GDM1 (cell line): ENCODE results near the gene ATP6V1B1.

Experiments
- DNase-seq: peaks from one replicate; lab custom pipeline; 2025; lab: John Stamatoyannopoulos, UW

The ATP6V1B1 gene

GRCh38 chr2:70935468-70936164, at the start of gene ATP6V1B1:
TSS of gene ATP6V1B1 (plus strand) at chr2:70935900. CDS start at chr2:70935955, 55 bp downstream.
- DNase-seq: no peak

DNA sequence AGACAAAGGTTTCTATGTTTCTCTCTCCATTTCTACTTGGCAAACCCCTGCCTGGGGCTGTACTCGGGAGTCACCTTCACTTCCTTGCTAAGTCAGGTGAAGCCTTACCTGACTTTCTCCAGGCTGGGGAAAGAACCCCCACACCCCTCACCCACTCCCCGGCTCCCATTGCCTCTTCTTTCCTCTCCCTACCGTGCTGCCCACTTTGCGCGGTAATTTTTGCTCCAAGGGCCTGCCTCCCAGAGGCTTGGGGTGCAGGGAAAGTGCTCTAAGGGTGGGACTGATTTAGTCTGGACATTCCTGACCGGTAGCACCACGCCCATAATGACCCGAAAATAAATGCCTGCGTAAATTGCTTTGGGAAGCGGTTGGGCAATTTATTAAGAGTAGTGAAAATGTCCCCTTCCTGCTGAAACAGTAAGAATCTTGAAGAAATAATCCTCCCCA, 49.1 kb upstream of the ATP6V1B1 start:
- DNase-seq: no peak

- no peak for DNase-seq
Measured at GRCh38 chr2:70887208-70887549, 48.5 kb upstream of the ATP6V1B1 start.

DNA sequence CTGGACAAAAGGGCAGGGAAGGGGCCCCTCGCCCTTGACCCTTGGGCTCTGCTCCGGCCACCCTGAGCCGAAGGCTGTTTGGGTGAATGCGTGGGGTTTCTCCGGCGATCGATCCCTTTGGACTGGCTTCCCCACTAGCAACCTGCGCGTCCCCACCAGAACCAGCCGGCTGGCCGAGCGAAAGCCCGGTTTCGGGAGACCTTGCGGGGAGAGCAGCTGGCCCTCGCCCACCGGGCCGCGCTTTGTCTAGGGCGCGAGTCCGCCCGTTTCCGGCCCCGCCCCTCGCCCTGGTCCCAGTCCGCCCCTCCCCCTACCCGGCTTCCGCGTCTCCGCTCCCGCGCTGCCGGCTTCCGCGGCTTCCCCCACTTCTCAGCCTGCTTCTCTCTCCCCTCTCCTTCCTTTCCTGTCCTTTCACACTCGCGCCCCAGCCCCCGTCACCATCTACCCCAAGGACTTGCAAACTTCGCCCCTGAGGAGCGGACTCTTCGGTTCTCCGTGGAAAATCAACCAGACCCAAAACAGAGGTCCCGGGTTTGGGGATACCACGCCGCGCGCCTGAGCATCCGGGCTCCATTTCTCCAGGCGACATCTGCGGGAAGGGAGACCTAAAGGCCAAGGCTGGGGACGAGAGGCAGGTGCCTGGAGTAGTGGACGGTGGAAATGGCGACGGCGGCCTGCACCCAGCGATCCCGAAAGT, 48.0 kb upstream of the ATP6V1B1 start:
- DNase-seq: no peak

GRCh38 chr2:70888366-70888922, 47.3 kb upstream of the ATP6V1B1 start:
- DNase-seq: no peak

DNA sequence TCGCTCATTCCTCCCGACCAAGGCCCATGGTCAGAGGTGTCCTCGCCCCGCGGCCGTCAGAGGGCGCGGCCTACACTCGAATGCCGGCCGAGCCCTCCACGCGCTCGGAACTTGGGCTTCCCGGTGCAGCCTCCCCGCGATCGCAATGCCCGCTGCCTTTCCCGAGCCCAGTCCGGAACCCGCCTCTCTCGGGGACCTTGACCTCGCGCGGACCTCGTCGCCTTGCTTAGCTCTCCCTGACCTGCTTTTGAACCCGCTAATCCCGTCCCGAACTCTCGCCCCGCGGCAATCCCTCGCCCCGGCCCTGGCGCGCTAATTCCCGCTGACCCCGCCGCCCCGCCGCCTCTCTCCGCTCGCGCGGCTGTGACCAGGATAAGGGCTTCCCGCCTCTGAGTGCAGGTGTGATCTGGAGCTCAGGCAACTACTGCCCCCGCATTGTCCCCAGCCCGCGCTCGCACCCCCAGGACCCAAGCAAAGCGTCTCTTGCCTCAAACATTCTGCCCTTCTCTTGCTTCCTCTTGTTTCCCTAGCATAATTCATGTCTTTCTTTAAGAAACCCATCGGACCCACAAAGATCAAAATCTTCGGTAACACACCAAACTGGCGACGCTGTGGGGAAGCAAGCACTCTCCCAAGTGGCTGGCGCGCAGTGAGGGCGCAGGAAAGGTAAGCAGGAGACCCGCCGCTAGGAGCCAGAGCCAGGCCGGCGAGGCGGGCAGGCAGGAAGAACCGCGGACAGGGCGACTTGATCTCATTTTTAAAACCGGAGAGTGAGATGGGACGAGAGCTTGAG, 46.6 kb upstream of the ATP6V1B1 start:
- DNase-seq: no peak

DNA sequence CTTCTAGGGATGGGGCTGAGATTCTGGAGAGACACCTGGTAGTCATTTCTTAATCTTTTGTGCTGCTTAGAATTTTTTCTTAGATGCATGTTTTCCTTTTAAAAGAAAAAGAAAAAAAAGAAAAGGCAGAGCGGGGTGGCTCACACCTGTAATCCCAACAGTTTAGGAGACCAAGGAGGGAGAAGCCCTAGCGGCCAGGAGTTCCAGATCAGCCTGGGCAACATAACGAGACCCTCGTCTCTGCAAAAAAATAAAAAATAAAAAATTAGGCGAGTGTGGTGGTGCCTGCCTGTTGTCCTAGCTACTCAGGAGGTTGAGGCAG, 46.0 kb upstream of the ATP6V1B1 start:
- DNase-seq: no peak

DNA sequence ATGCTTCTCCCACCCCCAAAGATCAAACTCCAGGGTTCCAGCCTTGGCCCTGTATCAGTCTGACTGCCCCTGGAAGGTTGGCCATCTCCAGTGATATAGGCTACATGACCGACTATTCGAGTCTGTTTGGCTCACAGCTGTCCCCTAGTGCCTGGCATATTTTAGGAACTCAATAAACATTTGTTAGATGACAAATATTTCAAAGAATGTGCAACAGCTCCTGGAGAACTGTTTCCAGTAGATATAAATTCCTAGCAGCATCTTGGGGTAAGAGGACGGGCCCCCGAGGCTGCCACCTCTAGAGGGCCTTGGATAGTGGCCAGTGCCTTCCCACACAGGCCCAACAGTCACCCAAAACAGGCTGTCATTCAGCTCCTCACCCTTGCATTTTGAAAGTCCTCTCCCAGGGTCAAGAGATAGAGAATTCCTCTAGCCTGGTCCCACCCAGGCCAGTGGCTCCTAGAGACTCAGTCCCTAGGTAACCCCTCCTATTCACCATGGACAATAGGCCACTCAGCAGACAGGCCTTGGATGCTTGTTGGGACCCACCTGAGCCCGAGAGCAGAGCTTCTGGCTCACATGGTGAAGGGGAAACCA, 45.1 kb upstream of the ATP6V1B1 start:
- DNase-seq: no peak

DNA sequence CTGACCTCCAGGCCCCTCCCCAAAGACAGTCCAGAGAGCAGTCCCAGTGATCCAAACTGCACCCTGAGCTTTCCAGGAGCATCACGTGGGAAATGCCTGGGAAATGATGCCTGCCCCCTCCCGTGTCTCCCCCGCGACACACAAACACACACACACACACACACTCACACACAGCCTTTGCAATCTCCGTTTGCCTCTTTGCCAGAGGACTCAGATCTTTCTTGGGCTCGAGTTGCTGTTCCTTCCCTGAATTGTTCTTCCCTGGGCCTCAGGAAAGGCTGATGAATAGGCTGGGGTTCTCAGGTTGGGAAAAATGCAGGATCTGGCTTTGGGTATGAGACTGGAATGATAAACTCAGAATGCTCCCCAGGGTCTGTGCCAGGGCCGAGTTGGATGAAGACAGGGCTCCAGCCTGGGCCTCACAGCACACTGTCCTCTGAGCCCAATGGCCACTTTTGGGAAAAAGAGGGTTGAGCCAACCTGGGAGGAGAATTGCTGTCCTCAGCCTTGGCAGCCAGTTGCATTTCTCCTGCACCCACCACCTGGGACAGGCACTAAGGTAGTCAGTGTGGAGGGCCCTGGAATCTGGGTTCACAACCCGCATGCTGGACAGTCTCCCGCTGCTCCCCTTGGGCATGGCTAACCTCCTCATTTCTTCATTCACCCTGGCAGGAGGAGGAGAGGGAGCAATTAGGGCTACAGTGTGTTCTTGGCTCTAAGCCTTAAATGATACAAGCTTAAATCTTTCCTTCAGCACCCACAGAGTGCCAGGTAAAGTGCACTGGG, 43.9 kb upstream of the ATP6V1B1 start:
- DNase-seq: no peak

- DNase-seq: no peak
Measured at GRCh38 chr2:70892750-70893149, 43.0 kb upstream of the ATP6V1B1 start.

DNA sequence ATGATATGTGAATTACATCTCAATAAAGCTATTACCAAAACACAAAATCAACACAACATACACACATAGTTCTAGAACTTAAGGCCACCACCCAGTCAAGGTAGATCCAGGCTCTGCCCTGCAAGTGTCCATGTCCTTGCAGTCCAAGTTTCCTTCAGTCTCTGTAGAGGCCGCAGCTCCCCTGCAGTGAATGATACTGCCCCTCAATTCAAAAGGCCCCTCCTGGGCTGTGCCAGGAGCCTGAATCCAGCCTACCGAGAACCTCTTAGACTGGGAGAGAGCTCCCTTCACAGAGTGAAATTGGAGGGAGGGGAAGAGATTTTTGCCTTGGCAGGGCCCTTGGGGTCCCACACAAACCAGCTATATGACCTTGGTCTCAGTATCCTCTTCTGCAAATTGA, 42.5 kb upstream of the ATP6V1B1 start:
- no peak for DNase-seq

DNA sequence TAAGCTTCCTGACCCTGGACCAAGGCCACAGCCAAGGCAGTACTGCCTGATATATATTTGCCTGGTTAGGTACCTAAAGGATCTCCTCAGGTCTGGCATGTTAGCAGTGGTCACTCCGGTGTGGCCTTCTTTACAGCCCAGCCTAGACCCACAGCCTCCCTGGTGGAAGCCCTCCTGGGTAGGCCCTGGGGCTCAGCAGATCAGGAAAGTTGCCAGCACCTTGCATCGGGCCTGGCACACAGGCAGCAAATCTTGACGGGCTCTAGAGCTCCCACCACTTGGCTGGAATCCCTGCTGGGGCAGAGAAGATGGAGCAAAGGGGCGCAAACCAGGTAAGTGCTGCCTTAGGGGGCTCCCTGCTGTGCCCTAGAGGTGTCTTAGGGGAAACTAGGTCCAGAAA, 40.9 kb upstream of the ATP6V1B1 start:
- DNase-seq: no peak

DNA sequence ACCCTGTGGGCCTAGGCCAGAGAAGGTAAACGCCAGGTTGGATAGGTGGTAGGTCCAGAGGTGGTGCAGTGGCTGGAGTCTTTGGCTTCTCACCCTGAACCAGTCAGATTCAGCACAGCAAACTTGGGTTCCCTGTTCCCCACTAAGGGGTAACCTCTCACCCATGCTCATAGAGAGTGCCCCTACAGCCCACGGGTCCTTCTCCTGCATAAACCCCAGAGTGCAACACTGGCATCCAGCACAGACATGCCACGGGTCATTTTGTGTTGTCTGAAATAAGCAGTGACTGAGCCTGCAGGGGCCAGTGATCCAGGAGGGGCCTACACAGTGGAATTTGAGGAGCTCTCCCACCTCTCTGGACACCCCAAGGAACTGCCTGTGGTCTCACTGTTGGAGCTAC, 40.5 kb upstream of the ATP6V1B1 start:
- no peak for DNase-seq

GRCh38 chr2:70895998-70896764, 39.5 kb upstream of the ATP6V1B1 start:
- no peak for DNase-seq

GRCh38 chr2:70896765-70897202, 38.9 kb upstream of the ATP6V1B1 start:
- DNase-seq: no peak

DNA sequence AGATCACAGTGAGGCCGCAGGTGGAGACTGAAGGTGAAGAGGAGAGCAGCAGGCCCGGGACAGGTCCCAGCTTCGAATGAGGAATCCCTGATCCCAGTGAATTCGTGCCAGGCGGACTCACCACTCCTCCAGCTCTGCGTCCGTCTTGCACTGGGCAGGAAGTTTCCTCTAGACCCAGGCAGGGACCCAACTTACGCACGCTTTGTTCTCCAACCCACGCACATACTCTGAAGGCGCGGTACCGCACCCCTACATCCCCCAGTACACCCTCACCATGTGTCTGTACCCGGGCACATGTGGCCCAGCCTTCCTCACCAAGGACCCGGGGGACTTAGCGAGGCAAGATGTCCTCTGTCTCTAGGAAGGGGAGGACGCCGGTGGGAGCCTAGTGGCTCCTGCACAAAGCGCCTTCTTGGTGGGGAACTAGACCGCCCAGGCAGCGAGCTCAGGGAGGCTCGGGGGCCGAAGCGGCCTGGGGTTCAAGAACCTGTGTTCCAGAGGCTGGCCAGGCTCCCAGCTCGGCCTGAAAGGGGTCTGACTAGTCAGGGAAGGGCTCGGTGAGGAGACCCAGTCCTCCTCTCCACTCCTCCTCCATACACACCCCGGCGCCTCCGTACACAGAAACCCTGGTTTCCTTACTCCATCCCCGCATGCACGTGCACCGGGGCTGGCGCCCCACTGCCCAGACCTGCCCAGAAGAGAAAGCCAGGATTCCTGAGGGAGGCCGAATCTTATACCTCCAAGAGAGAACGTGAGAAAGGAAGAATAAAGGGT, 38.3 kb upstream of the ATP6V1B1 start:
- no peak for DNase-seq

DNA sequence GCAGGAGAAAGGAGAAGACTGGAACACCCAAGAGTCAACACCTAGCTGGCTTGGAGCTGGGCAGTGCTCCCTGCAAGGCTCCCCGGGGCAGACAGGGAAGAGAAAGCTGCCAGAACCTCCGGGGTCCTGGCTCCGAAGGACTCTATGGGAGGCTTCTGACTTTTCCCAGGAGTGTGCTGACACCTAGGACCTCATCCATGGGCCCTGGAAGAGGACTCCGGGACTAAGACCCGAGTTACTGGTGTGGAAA, 37.8 kb upstream of the ATP6V1B1 start:
- no peak for DNase-seq

GRCh38 chr2:70898363-70899240, 37.1 kb upstream of the ATP6V1B1 start:
- no peak for DNase-seq
